CD14-positive monocyte (primary cell): ENCODE data around the gene DYRK3. TPM values are rescaled to one million over a fixed set of nuclear protein-coding genes. Genes with fewer than 3 reads are reported as not detected.

Experiments used
- DNase-seq, 3 donors: peaks; one replicate each; pipeline ENCODE4 v3.0.0-alpha.2; 2011 to 2022
- H2AFZ ChIP-seq: 2 replicates; pipeline ENCODE4 v1.6.0; 2012; ENCODE audit warnings: mild to moderate bottlenecking, low read depth, low read length, inconsistent platforms; ENCODE audit not compliant: insufficient read depth, poor library complexity, severe bottlenecking
- H3K27ac ChIP-seq, 2 donors: 1 replicate in 1 of 2; 2 replicates in 1 of 2; pipeline ENCODE4 v1.5.1; 2012 to 2013; ENCODE audit warnings: low read length in 2 of 2, control low read depth in 1 of 2, inconsistent platforms in 1 of 2, low read depth in 1 of 2, mild to moderate bottlenecking in 1 of 2
- H3K27me3 ChIP-seq, 2 donors: one replicate each; pipeline versions ENCODE4 v1.6.0 to v1.6.1; 2011 to 2013; ENCODE audit warnings: low read length in 2 of 2; ENCODE audit not compliant: control insufficient read depth in 2 of 2, insufficient read depth in 2 of 2
- H3K36me3 ChIP-seq, 2 donors: replicated peaks in 1 of 2; 1 replicate in 1 of 2; 2 replicates in 1 of 2; pipeline versions ENCODE4 v1.5.1 to v1.6.1; 2012 to 2013; ENCODE audit warnings: low read length in 2 of 2, control low read depth in 1 of 2, inconsistent platforms in 1 of 2, mild to moderate bottlenecking in 1 of 2; ENCODE audit not compliant: insufficient read depth in 2 of 2, control insufficient read depth in 1 of 2
- H3K4me1 ChIP-seq, 2 donors: 1 replicate in 1 of 2; 2 replicates in 1 of 2; pipeline versions ENCODE4 v1.5.1 to v1.6.1; 2012 to 2013; ENCODE audit warnings: low read length in 2 of 2, control low read depth in 1 of 2, inconsistent platforms in 1 of 2, mild to moderate bottlenecking in 1 of 2, moderate library complexity in 1 of 2; ENCODE audit not compliant: insufficient read depth in 2 of 2, control insufficient read depth in 1 of 2
- H3K4me2 ChIP-seq: replicated peaks from 2 replicates; pipeline ENCODE3; 2012; ENCODE audit warnings: low read length, moderate library complexity, mild to moderate bottlenecking; ENCODE audit not compliant: poor library complexity, severe bottlenecking; ENCODE audit errors: extremely low read depth
- H3K4me3 ChIP-seq, 3 experiments: fragments of 200-600 bp in 1 of 3; sonication (generic) in 1 of 3; replicated peaks in 1 of 3; 1 replicate in 2 of 3; 2 replicates in 1 of 3; pipeline ENCODE4 v1.5.1; 2011 to 2013; ENCODE audit warnings: low read length in 3 of 3, mild to moderate bottlenecking in 3 of 3, control low read depth in 2 of 3, low read depth in 2 of 3, inconsistent platforms in 1 of 3, moderate library complexity in 1 of 3
- H3K79me2 ChIP-seq: 2 replicates; pipeline ENCODE4 v1.6.0; 2012; ENCODE audit warnings: mild to moderate bottlenecking, control low read depth, inconsistent platforms, low read length, moderate library complexity; ENCODE audit not compliant: insufficient read depth
- H3K9ac ChIP-seq: 2 replicates; pipeline ENCODE4 v1.6.0; 2017; ENCODE audit warnings: low read length, mild to moderate bottlenecking; ENCODE audit not compliant: insufficient read depth, poor library complexity, severe bottlenecking
- H3K9me3 ChIP-seq, 2 donors: replicated peaks in 1 of 2; 1 replicate in 1 of 2; 2 replicates in 1 of 2; pipeline versions ENCODE4 v1.5.1 to v1.6.1; 2012 to 2013; ENCODE audit warnings: low read length in 2 of 2, control low read depth in 1 of 2; ENCODE audit not compliant: control insufficient read depth in 1 of 2, insufficient read depth in 1 of 2
- H4K20me1 ChIP-seq: 2 replicates; pipeline ENCODE4 v1.6.0; 2012; ENCODE audit warnings: mild to moderate bottlenecking, low read length, control low read depth, moderate library complexity; ENCODE audit not compliant: insufficient read depth
- H3K27ac Mint-ChIP-seq, 7 donors: one replicate each; pipeline ENCODE4 v1.8.0; 2020; ENCODE audit warnings: mild to moderate bottlenecking in 7 of 7, mixed read lengths in 7 of 7, moderate library complexity in 6 of 7, inconsistent platforms in 2 of 7
- H3K27me3 Mint-ChIP-seq, 3 donors: one replicate each; pipeline ENCODE4 v1.8.0; 2021 to 2022; ENCODE audit warnings: low read depth in 3 of 3, mild to moderate bottlenecking in 3 of 3, mixed read lengths in 3 of 3, moderate library complexity in 3 of 3, inconsistent platforms in 1 of 3
- H3K36me3 Mint-ChIP-seq, 2 donors: one replicate each; pipeline ENCODE4 v1.8.0; 2020; ENCODE audit warnings: mixed read lengths in 2 of 2, inconsistent platforms in 1 of 2, mild to moderate bottlenecking in 1 of 2
- H3K4me1 Mint-ChIP-seq: one replicate; pipeline ENCODE4 v1.8.0; 2020; ENCODE audit warnings: mild to moderate bottlenecking, mixed read lengths
- H3K4me3 Mint-ChIP-seq, 2 donors: one replicate each; pipeline ENCODE4 v1.8.0; 2020; ENCODE audit warnings: mild to moderate bottlenecking in 2 of 2, mixed read lengths in 2 of 2, moderate library complexity in 1 of 2
- H3K9me3 Mint-ChIP-seq, 7 donors: one replicate each; pipeline ENCODE4 v1.8.0; 2020 to 2022; ENCODE audit warnings: mixed read lengths in 7 of 7, mild to moderate bottlenecking in 6 of 7, moderate library complexity in 6 of 7, inconsistent platforms in 2 of 7
- CTCF ChIP-seq: fragments of 200-600 bp; IDR thresholded peaks from one replicate; pipeline ENCODE4 v1.8.0; 2022; ENCODE audit warnings: antibody characterized with exemption, mild to moderate bottlenecking
- WGBS: methylation state at CpG from one replicate; pipeline ENCODE4 v1.1.5; 2013; ENCODE audit warnings: missing lambda C conversion rate; ENCODE audit not compliant: insufficient coverage; 5-methylcytosine and 5-hydroxymethylcytosine counted together
- intact Hi-C, 2 donors: fragments of 100-400 bp; cut with micrococcal nuclease; formaldehyde crosslinking; loops; one replicate each; pipeline versions ENCODE4 v1.15.0 to v1.15.1; 2023
- polyA plus RNA-seq, 3 donors: library from polyadenylated mRNA; depleted of rRNA in 1 of 3; unstranded in 2 of 3; stranded (reverse) in 1 of 3; fragments of 300-500 nt in 2 of 3; fragments of >200 nt in 1 of 3; fragmentation: Illumina TruSeq in 2 of 3; gene quantifications; 1 replicate in 2 of 3; 2 replicates in 1 of 3; pipeline ENCODE4 v1.2.3, GENCODE V29; 2012 to 2021

DYRK3 gene
- polyA plus RNA-seq, 3 donors, result 0.13 TPM; not detected in 2

- H3K36me3 ChIP-seq, result peaks cover 6 to 30% of the 10 kb centered on the region in 2 donors
- H3K9ac ChIP-seq, result no peak overlapping the region
- Mint-ChIP-seq H3K27ac (peak overlapping the region in 1 of 7 donors; percentile 60), H3K4me1 (peaks cover 92% of the 10 kb centered on the region), H3K27me3 (peaks cover 0 to 3% (median 2%) of the 10 kb centered on the region in 3 donors), H3K36me3 (peaks cover 39 to 60% of the 10 kb centered on the region in 2 donors), H3K4me3 (no peak overlapping the region), H3K9me3 (no peaks in the 10 kb centered on the region)
- no peaks in the 10 kb centered on the region for H3K9me3 ChIP-seq
- WGBS, result 96% methylated on average over 2 of the region's 2 CpGs
- H3K4me2 ChIP-seq, result no peak overlapping the region
- H3K27me3 ChIP-seq, result no peaks in the 10 kb centered on the region
- intact Hi-C loops, result no loop called here
- TF ChIP-seq CTCF, result no peak
- peaks cover 100% of the 10 kb centered on the region for H3K79me2 ChIP-seq
- no peak for DNase-seq
- peaks cover 60 to 76% of the 10 kb centered on the region in 2 donors for H3K4me1 ChIP-seq
- peaks cover 100% of the 10 kb centered on the region for H4K20me1 ChIP-seq
- H3K4me3 ChIP-seq, result no peak overlapping the region
- H2AFZ ChIP-seq, result no peak overlapping the region
- no peak overlapping the region for H3K27ac ChIP-seq
Observed at GRCh38 chr1:206698011-206698410, 62.7 kb downstream of the DYRK3 start.

Other genes with a start within 250 kb of the DYRK3 start
- gene IKBKE, start 165.1 kb upstream of the DYRK3 start, polyA plus RNA-seq, result 10 to 100 TPM; 35.6 to 40.7 (median 37.6) TPM
- gene RASSF5, start 128.0 kb upstream of the DYRK3 start, polyA plus RNA-seq, result 100 to 1,000 TPM in 2 of 3 donors, 10 to 100 TPM in 1; 81.6 to 129 (median 127) TPM
- 10 to 100 TPM; 16.4 to 31.6 (median 16.8) TPM for gene EIF2D, start 23.1 kb upstream of the DYRK3 start, polyA plus RNA-seq
- 10 to 100 TPM in 1 of 3 donors, 1 to 10 TPM in 2; 1.6 to 56.9 (median 2.2) TPM for gene MAPKAPK2, start 49.4 kb downstream of the DYRK3 start, polyA plus RNA-seq
- under 1 TPM in 1 of 3 donors, not detected in 2; 0.41 TPM for gene IL19, start 135.2 kb downstream of the DYRK3 start, polyA plus RNA-seq
- 10 to 100 TPM in 1 of 3 donors, 1 to 10 TPM in 2; 4.1 to 68.1 (median 7.8) TPM for gene IL10, start 137.0 kb downstream of the DYRK3 start, polyA plus RNA-seq
- gene IL20, start 230.1 kb downstream of the DYRK3 start, polyA plus RNA-seq, result not detected